Stomach (tissue), 9 donors: ENCODE results near the gene ZNF415. TPM values are rescaled to one million over a fixed set of nuclear protein-coding genes. Genes with fewer than 3 reads are reported as not detected.

ENCODE experiments used
- DNase-seq, 2 donors: peaks; one replicate each; pipeline versions ENCODE4 v3.0.0 to v3.0.0-alpha.2; 2013 to 2019
- H3K27ac ChIP-seq, 5 donors: fragments of 200-600 bp in 4 of 5; sonication (generic) in 4 of 5; one replicate each; pipeline ENCODE4 v1.5.1; 2013 to 2019; ENCODE audit warnings: mild to moderate bottlenecking in 1 of 5, moderate library complexity in 1 of 5
- H3K27me3 ChIP-seq, 3 donors: fragments of 200-600 bp; sonication (generic); one replicate each; pipeline ENCODE4 v1.5.1; 2017 to 2019; ENCODE audit warnings: mixed run types in 1 of 3
- H3K36me3 ChIP-seq, 4 donors: fragments of 200-600 bp; sonication (generic); 1 replicate in 3 of 4; 2 replicates in 1 of 4; pipeline ENCODE4 v1.5.1; 2016 to 2019
- H3K4me1 ChIP-seq, 4 donors: fragments of 200-600 bp; sonication (generic); one replicate each; pipeline ENCODE4 v1.5.1; 2016 to 2019
- H3K4me3 ChIP-seq, 4 donors: fragments of 200-600 bp; sonication (generic) in 3 of 4; one replicate each; pipeline ENCODE4 v1.5.1; 2016 to 2019; ENCODE audit warnings: mild to moderate bottlenecking in 1 of 4
- H3K9me3 ChIP-seq, 4 donors: fragments of 200-600 bp; sonication (generic); one replicate each; pipeline ENCODE4 v1.5.1; 2016 to 2019
- CTCF ChIP-seq, 7 experiments: fragments of 450-650 bp in 4 of 7; fragments of 200-600 bp in 3 of 7; sonication (generic) in 3 of 7; IDR thresholded peaks; one replicate each; pipeline ENCODE4 v1.5.1; 2016 to 2019; ENCODE audit warnings: antibody characterized with exemption in 7 of 7, control low read depth in 2 of 7, mild to moderate bottlenecking in 1 of 7
- EP300 ChIP-seq: sonication (generic); formaldehyde crosslinking; IDR thresholded peaks from one replicate; pipeline ENCODE4 v1.6.1; 2017; ENCODE audit warnings: antibody characterized with exemption
- POLR2A ChIP-seq, 4 donors: fragments of 450-650 bp; IDR thresholded peaks; one replicate each; pipeline ENCODE4 v1.6.1; 2016; ENCODE audit warnings: antibody characterized with exemption in 4 of 4, control low read depth in 2 of 4, mild to moderate bottlenecking in 1 of 4, moderate library complexity in 1 of 4
- POLR2AphosphoS5 ChIP-seq, 3 donors: sonication (generic); formaldehyde crosslinking; IDR thresholded peaks; one replicate each; pipeline ENCODE4 v1.6.1; 2016; ENCODE audit warnings: antibody characterized with exemption in 3 of 3
- WGBS, 5 donors: extraction: QIAGEN DNeasy Blood & Tissue Kit in 3 of 5; methylation state at CpG; one replicate each; pipeline versions ENCODE4 v1.1.5 to v1.1.7; 2013 to 2018; 5-methylcytosine and 5-hydroxymethylcytosine counted together
- intact Hi-C: fragments of 100-400 bp; cut with DNase I; formaldehyde crosslinking; loops from one replicate; pipeline ENCODE4 v1.15.1; 2023; ENCODE audit warnings: low total_unique reads
- polyA plus RNA-seq, 3 donors: library from polyadenylated mRNA; stranded (reverse); fragments of 200-250 nt; gene quantifications; one replicate each; pipeline ENCODE4 v1.2.3, GENCODE V29; 2013
- total RNA-seq, 5 donors: library from RNA; depleted of rRNA; stranded (reverse); fragments of >200 nt; gene quantifications; one replicate each; pipeline versions ENCODE4 v1.1.0 to v1.2.3, GENCODE V29; 2014 to 2016
- donor health status: healthy with polysubstance abuse.
- donor health status: Bipolar disorder and iron deficiency.
- donor health status: healthy.

ZNF415 gene
- total and polyA plus RNA-seq, 8 donors = 0.29 to 281 (median 10.3) TPM

DNA sequence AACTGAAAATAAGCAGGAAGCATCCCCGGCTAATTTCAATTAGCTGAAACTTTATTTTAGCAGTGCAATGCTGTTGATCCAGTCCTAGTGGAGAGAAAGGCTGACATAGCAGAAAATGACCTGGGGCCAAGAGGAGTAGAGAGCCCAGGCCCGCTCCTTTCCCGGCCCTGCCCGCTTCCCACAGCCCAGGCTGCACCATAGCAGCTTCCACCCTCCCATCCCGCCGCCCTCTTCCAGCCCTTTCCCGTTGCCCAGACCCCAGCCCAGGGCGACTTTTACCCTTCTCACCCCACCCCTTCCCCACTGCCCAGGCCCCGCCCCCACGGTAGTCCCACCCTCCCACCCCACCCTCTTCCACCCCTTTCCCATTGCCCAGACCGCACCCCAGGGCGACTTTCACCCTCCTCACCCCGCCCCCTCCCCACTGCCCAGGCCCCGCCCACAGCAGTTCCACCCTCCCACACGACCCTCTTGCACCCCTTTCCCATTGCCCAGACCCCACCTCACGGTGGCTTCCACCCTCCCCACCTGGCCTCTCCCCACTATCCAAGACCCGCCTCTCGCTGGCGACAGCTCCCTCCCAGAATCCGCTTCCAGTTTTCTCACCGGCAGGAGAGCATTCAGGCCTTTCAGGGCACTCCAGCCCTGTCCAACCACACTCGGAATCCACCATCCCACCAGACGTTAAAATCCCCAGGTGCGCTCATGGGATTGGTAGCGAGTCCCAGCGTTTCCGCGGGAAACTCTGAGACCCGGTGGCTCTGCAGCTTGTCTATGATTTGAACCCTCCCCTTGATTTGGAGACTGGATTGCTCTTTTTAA lies 37.7 kb downstream of the ZNF415 start:
- WGBS, 5 donors = 74 to 82% (median 77%) methylated on average over 23 to 29 of the region's 29 CpGs
- peaks cover 0 to 10% (median 4%) of the 10 kb centered on the region in 4 donors for H3K4me1 ChIP-seq
- H3K9me3 ChIP-seq = no peaks in the 10 kb centered on the region
- H3K36me3 ChIP-seq = peaks cover 22 to 74% (median 69%) of the 10 kb centered on the region in 4 donors
- H3K27me3 ChIP-seq = no peaks in the 10 kb centered on the region
- no peak overlapping the region for H3K4me3 ChIP-seq
- no peak for TF ChIP-seq POLR2A (IDR thresholded peaks at IDR 0.05)
- no peak for DNase-seq
- intact Hi-C loops = no loop called here
- peak overlapping the region in 1 of 5 donors; percentile 18 for H3K27ac ChIP-seq

GRCh38 chr19:53092723-53093122 lies 40.0 kb downstream of the ZNF415 start:
- Histone ChIP-seq H3K9me3 (no peaks in the 10 kb centered on the region), H3K36me3 (peaks cover 21 to 77% (median 71%) of the 10 kb centered on the region in 4 donors), H3K27ac (no peak overlapping the region), H3K4me3 (no peak overlapping the region), H3K4me1 (peaks cover 0 to 7% (median 3%) of the 10 kb centered on the region in 4 donors), H3K27me3 (no peaks in the 10 kb centered on the region)
- WGBS, 5 donors = 2 to 100% (median 53%) methylated on average over 1 of the region's 1 CpG
- intact Hi-C loops = no loop called here
- no peak for DNase-seq
- TF ChIP-seq EP300 = no peak
- TF ChIP-seq POLR2AphosphoS5 (IDR thresholded peaks at IDR 0.05) = no peak
- no peak for TF ChIP-seq CTCF (IDR thresholded peaks at IDR 0.05)

DNA sequence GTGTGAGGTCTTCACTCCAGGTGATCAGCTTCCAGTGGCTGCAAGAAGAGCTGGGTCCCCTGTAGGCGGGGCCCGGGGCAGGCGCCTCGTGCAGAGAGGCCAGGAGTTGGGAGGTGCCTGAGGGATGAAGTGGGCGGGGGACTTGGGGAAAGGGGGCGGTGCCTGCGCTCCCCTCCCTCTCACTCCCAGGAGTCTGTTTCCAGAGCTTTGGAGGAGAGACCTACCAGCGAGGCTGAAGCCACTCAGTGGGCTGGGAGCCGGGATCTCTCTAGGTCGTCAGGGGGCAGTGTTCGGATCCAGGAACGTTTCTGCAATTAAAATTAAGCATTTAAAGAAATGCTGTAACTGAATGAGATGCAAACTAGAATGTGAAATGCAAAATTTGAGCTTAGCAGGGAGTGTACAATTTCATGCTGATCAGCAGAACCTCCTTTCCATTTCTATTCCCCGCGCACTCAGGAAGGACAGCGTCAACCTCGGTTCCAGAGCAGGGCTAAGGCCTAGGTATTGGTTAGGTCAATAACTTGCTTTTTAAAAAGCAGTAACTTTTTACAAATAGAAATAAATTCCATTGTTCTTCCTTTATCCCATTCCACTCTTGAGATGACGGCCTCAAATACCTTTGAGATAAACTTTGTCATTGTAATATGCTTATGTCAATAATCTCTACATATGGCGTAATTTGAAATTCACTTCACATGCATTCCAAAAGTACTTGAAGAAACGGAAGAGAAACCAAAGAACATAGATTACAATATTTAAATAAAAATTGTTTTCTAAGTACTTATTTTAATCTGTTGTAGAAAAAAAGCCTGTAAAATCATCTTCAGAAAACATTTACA lies 41.1 kb downstream of the ZNF415 start:
- TF ChIP-seq EP300 (no peak), POLR2A (IDR thresholded peaks at IDR 0.05) (no peak), POLR2AphosphoS5 (IDR thresholded peaks at IDR 0.05) (no peak), CTCF (IDR thresholded peaks at IDR 0.05) (no peak)
- H3K27ac ChIP-seq = no peak overlapping the region
- H3K9me3 ChIP-seq = no peaks in the 10 kb centered on the region
- 87 to 91% (median 89%) methylated on average over 19 of the region's 19 CpGs for WGBS, 5 donors
- peaks cover 0 to 7% (median 0%) of the 10 kb centered on the region in 4 donors for H3K4me1 ChIP-seq
- no peak for DNase-seq
- H3K4me3 ChIP-seq = no peak overlapping the region
- H3K27me3 ChIP-seq = no peaks in the 10 kb centered on the region
- intact Hi-C loops = no loop called here
- H3K36me3 ChIP-seq = peaks cover 24 to 81% (median 77%) of the 10 kb centered on the region in 4 donors

DNA sequence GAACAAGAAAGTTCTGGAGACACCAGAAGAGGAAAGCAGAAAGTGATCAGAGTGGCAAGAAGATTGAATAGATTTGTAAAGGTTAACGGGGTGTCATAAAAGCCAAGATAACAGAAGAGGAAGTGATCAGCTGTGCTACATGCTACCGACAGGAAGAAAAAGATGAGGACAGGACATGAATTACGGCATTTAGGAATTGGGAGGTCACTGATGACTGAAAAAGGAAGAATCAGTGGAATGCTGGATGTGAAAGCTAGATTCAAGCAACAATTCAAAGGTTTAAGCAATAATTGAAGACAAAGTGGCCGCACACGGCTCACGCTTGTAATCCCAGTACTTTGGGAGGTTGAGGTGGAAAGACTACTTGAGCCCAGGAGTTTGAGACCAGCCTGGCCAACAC lies 44.6 kb downstream of the ZNF415 start:
- 86 to 93% (median 87%) methylated on average over 6 of the region's 6 CpGs for WGBS, 5 donors
- no peak for DNase-seq
- H3K27me3 ChIP-seq = no peaks in the 10 kb centered on the region
- H3K36me3 ChIP-seq = peaks cover 43 to 93% (median 90%) of the 10 kb centered on the region in 4 donors
- no peak for TF ChIP-seq POLR2AphosphoS5 (IDR thresholded peaks at IDR 0.05)
- TF ChIP-seq POLR2A (IDR thresholded peaks at IDR 0.05) = no peak
- TF ChIP-seq CTCF (IDR thresholded peaks at IDR 0.05) = no peak
- no peak for TF ChIP-seq EP300
- H3K9me3 ChIP-seq = no peaks in the 10 kb centered on the region
- intact Hi-C loops = no loop called here
- H3K4me3 ChIP-seq = no peak overlapping the region
- peak overlapping the region in 3 of 5 donors; percentile 37 to 52 (median 46) for H3K27ac ChIP-seq
- H3K4me1 ChIP-seq = no peaks in the 10 kb centered on the region
